ENCODE results near the gene HELQ. TPM values are rescaled to one million over a fixed set of nuclear protein-coding genes. Genes with fewer than 3 reads are reported as not detected.
A peak's percentile ranks its signal among the peaks of the same experiment; 100 is the strongest.

The HELQ gene
- total and polyA plus RNA-seq, 2 experiments from 2014 or later, result 12.6 to 20.5 TPM

DNA sequence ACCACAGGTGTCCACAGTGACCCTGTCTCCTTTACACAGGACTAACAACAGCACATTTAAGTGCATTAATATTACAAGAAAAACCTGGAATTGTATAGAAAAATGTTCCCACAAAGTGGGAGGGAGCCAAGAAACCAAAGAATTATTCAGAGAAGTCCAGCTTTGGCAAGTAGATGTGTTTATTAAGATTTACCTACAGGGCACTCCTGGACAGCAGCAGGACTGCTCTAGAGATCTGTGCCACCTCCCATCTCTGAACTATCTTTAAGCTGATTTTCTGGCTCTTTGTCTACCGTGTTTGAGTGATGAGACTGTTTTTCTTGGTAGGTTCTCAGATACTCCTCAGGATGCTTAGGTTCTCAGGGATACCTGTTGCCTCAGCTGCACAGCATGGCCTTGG lies 82.7 kb downstream of the HELQ start:
- Histone ChIP-seq H3K27me3 (no peaks in the 10 kb centered on the region), H3K4me1 (ENCODE audit: low read depth) (no peaks in the 10 kb centered on the region), H3K9me3 (ENCODE audit: low read depth) (no peaks in the 10 kb centered on the region), H3K4me3 (no peak overlapping the region), H3K36me3 (no peaks in the 10 kb centered on the region), H3K27ac (no peak overlapping the region)
- DNase-seq (ENCODE audit: low read depth in 1 of 2, low spot score in 1 of 2), result no peak
- TF ChIP-seq, protein P1, sequence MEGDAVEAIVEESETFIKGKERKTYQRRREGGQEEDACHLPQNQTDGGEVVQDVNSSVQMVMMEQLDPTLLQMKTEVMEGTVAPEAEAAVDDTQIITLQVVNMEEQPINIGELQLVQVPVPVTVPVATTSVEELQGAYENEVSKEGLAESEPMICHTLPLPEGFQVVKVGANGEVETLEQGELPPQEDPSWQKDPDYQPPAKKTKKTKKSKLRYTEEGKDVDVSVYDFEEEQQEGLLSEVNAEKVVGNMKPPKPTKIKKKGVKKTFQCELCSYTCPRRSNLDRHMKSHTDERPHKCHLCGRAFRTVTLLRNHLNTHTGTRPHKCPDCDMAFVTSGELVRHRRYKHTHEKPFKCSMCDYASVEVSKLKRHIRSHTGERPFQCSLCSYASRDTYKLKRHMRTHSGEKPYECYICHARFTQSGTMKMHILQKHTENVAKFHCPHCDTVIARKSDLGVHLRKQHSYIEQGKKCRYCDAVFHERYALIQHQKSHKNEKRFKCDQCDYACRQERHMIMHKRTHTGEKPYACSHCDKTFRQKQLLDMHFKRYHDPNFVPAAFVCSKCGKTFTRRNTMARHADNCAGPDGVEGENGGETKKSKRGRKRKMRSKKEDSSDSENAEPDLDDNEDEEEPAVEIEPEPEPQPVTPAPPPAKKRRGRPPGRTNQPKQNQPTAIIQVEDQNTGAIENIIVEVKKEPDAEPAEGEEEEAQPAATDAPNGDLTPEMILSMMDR (IDR thresholded peaks at IDR 0.05; ENCODE audit: low read depth, low read length), result no peak

DNA sequence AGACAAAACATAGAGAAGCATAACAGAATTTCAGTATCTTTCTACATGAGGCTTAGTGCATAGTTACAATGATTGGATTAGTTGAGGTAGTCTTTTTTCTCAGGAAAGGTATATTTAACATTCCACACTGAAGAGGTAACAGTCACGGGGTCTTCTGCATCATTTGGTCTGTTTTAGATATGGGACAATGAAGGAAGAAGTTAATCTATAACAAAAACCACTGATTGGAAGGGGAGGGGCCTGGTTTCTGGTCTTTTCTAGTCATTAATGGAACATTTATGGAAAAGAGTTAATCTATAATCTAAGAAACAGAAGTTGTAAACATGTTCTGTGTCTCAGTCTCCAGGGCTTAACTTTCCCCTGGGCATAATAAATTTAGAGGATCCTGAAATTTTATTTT lies 83.7 kb downstream of the HELQ start:
- no peak overlapping the region for H3K27ac ChIP-seq
- H3K4me1 ChIP-seq (ENCODE audit: low read depth), result no peaks in the 10 kb centered on the region
- no peak overlapping the region for H3K4me3 ChIP-seq
- no peaks in the 10 kb centered on the region for H3K9me3 ChIP-seq (ENCODE audit: low read depth)
- H3K36me3 ChIP-seq, result no peaks in the 10 kb centered on the region
- no peak for DNase-seq (ENCODE audit: low read depth in 1 of 2, low spot score in 1 of 2)
- H3K27me3 ChIP-seq, result no peaks in the 10 kb centered on the region
- TF ChIP-seq, protein P1 (IDR thresholded peaks at IDR 0.05; ENCODE audit: low read depth, low read length), result no peak

DNA sequence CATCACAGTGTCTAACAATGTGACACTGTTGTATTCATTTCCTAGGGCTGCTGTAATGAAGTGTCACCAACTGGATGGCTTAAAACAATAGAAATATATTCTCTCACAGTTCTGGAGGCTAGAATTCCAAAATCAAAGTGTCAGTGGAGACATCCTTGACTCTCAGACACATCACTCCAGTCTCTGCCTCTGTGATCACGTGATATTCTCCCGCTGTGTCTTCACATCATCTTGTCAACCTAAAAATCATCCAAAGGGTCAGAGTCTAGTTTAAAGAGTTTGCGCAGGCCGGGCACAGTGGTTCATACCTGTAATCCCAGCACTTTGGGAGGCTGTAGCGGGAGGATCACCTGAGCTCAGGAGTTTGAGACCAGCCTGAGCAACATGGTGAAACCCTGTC lies 84.4 kb downstream of the HELQ start:
- H3K36me3 ChIP-seq, result no peaks in the 10 kb centered on the region
- TF ChIP-seq, protein P1 (IDR thresholded peaks at IDR 0.05; ENCODE audit: low read depth, low read length), result no peak
- no peaks in the 10 kb centered on the region for H3K4me1 ChIP-seq (ENCODE audit: low read depth)
- H3K4me3 ChIP-seq, result no peak overlapping the region
- H3K27ac ChIP-seq, result no peak overlapping the region
- H3K27me3 ChIP-seq, result no peaks in the 10 kb centered on the region
- DNase-seq (ENCODE audit: low read depth in 1 of 2, low spot score in 1 of 2), result no peak
- H3K9me3 ChIP-seq (ENCODE audit: low read depth), result no peaks in the 10 kb centered on the region

DNA sequence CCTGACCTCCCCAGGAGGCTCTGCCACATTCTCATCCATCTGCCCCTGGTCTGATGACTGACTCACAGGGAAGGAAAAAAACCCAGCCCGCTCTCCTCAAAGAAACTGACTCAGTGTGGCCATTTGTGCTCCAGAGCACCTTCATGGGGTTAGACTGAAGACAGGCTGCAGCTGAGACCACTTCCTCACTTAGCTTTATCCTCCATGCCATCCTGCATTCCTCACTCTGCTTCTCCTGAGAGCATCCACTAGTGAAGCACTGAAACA lies 85.0 kb downstream of the HELQ start:
- DNase-seq (ENCODE audit: low read depth in 1 of 2, low spot score in 1 of 2), result no peak

DNA sequence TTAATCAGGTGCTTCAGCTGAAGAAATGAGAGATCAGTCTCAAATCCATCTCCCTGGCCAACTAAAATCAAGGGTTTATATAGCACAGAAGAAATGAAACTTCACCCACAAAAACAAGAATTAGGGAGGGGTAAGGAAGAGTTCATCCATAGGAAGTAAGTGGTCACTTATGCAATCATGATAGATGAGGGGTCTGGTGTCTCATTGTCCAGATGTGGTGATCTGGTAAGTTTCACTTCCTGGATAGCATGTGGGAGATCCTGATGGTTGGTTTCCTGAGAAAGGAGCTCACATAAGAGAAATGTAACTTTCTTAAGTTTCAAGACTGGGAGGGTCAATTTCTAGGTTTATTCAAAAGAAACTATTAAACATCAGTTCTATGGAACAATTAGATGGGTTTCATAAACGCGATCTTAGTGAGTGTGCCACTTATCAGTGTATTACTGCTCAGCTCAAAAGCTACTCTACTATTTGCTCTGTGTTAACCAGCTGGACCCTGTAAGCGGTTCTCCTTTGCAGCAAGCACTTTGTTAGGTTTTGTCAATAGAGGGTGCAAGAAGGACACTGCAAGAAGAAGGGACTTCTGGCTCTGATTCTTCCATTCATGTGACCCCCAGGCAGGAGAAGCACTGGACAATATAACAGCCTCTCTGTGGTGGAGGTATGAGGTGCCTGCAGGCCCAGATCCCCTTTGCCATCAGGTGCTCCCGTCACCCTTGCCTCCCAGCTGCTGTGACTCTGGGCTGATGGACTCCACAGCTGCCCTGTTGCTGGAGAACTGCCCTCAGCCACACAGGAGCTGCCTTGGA lies 85.6 kb downstream of the HELQ start:
- H3K9me3 ChIP-seq (ENCODE audit: low read depth), result no peaks in the 10 kb centered on the region
- peak in 1 of 2 donors; percentile 30 for DNase-seq (ENCODE audit: low read depth in 1 of 2, low spot score in 1 of 2)
- no peaks in the 10 kb centered on the region for H3K36me3 ChIP-seq
- H3K4me3 ChIP-seq, result no peak overlapping the region
- TF ChIP-seq, protein P1 (IDR thresholded peaks at IDR 0.05; ENCODE audit: low read depth, low read length), result no peak
- H3K27ac ChIP-seq, result no peak overlapping the region
- H3K27me3 ChIP-seq, result no peaks in the 10 kb centered on the region
- H3K4me1 ChIP-seq (ENCODE audit: low read depth), result no peaks in the 10 kb centered on the region

More for the DNA sequence above, 85.0 kb downstream of the HELQ start:
- Histone ChIP-seq H3K4me1 (ENCODE audit: low read depth) (no peaks in the 10 kb centered on the region), H3K9me3 (ENCODE audit: low read depth) (no peaks in the 10 kb centered on the region), H3K4me3 (no peak overlapping the region), H3K27ac (no peak overlapping the region), H3K27me3 (no peaks in the 10 kb centered on the region), H3K36me3 (no peaks in the 10 kb centered on the region)
- TF ChIP-seq, protein P1 (IDR thresholded peaks at IDR 0.05; ENCODE audit: low read depth, low read length), result no peak
